Ureter (tissue), 1 donor: ENCODE data around the gene SH2D1A. TPM values are rescaled to one million over a fixed set of nuclear protein-coding genes. Genes with fewer than 3 reads are reported as not detected.
"Not testable (repeated sequence)": the region's sequence is repeated elsewhere in the genome, so short reads cannot be mapped to it uniquely, and the experiment has no call there.

ENCODE experiments used
- DNase-seq: peaks from one replicate; pipeline ENCODE4 v3.0.0-alpha.2; 2020; ENCODE audit warnings: low spot score
- total RNA-seq: library from RNA; stranded (reverse); gene quantifications from one replicate; pipeline ENCODE4 v1.2.4, GENCODE V29; 2023
- donor health status: DM: yes; HTN: yes; CAD: no.

Gene SH2D1A
- not detected for total RNA-seq

GRCh38 chrX:124346117-124346876, at the start of gene SH2D1A:
Gene SH2D1A (plus strand): TSS chrX:124346563. CDS start chrX:124346643, 80 bp downstream.
- no peak for DNase-seq

- not testable (repeated sequence) for DNase-seq
Measured at GRCh38 chrX:124299323-124299722, 47.0 kb upstream of the SH2D1A start.

GRCh38 chrX:124300405-124300804, 46.0 kb upstream of the SH2D1A start:
- DNase-seq = no peak

GRCh38 chrX:124307253-124307907, 39.0 kb upstream of the SH2D1A start:
- no peak for DNase-seq

GRCh38 chrX:124325732-124326131, 20.6 kb upstream of the SH2D1A start:
- DNase-seq = no peak

GRCh38 chrX:124328765-124329164, 17.6 kb upstream of the SH2D1A start:
- no peak for DNase-seq

GRCh38 chrX:124332481-124333424, 13.6 kb upstream of the SH2D1A start, which contains the start of gene TEX13D:
Gene TEX13D (plus strand): TSS chrX:124332660. CDS start chrX:124332918, 258 bp downstream.
- no peak for DNase-seq

- no peak for DNase-seq
Measured at GRCh38 chrX:124333862-124334261, 12.5 kb upstream of the SH2D1A start.

- DNase-seq = not testable (repeated sequence)
Measured at GRCh38 chrX:124334555-124334954, 11.8 kb upstream of the SH2D1A start.

GRCh38 chrX:124335598-124335997, 10.8 kb upstream of the SH2D1A start:
- no peak for DNase-seq

GRCh38 chrX:124337916-124338315, 8.4 kb upstream of the SH2D1A start:
- no peak for DNase-seq

GRCh38 chrX:124338733-124339514, 7.4 kb upstream of the SH2D1A start:
- DNase-seq = no peak

- DNase-seq = no peak
Measured at GRCh38 chrX:124341396-124342132, 4.8 kb upstream of the SH2D1A start.

GRCh38 chrX:124342174-124342867, 4.0 kb upstream of the SH2D1A start:
- no peak for DNase-seq

- DNase-seq = no peak
Measured at GRCh38 chrX:124343016-124343415, 3.3 kb upstream of the SH2D1A start.

GRCh38 chrX:124344246-124344645, 2.1 kb upstream of the SH2D1A start:
- DNase-seq = no peak

GRCh38 chrX:124346877-124347241, 496 bp downstream of the SH2D1A start:
- no peak for DNase-seq

GRCh38 chrX:124347242-124347641, 879 bp downstream of the SH2D1A start:
- DNase-seq = no peak

GRCh38 chrX:124348182-124348581, 1.8 kb downstream of the SH2D1A start:
- no peak for DNase-seq

- no peak for DNase-seq
Measured at GRCh38 chrX:124348885-124349453, 2.6 kb downstream of the SH2D1A start.
